GM12873 (cell line): ENCODE measurements around the gene CCDC71.

Experiments
- CTCF ChIP-seq: IDR thresholded peaks from 2 replicates; pipeline ENCODE4 v1.5.1; 2012; ENCODE audit warnings: low read depth, mild to moderate bottlenecking, moderate library complexity, low read length, control low read depth; ENCODE audit not compliant: insufficient read depth; ENCODE audit errors: missing control alignments

CCDC71 gene

GRCh38 chr3:49166752-49167556 lies 823 bp upstream of the CCDC71 start:
- TF ChIP-seq CTCF = no peak

GRCh38 chr3:49164983-49165720 lies 979 bp downstream of the CCDC71 start:
- TF ChIP-seq CTCF = no peak

- no peak for TF ChIP-seq CTCF
Measured at GRCh38 chr3:49163609-49164008, 2.5 kb downstream of the CCDC71 start.

GRCh38 chr3:49162751-49163419 lies 3.2 kb downstream of the CCDC71 start:
- TF ChIP-seq CTCF = no peak

DNA sequence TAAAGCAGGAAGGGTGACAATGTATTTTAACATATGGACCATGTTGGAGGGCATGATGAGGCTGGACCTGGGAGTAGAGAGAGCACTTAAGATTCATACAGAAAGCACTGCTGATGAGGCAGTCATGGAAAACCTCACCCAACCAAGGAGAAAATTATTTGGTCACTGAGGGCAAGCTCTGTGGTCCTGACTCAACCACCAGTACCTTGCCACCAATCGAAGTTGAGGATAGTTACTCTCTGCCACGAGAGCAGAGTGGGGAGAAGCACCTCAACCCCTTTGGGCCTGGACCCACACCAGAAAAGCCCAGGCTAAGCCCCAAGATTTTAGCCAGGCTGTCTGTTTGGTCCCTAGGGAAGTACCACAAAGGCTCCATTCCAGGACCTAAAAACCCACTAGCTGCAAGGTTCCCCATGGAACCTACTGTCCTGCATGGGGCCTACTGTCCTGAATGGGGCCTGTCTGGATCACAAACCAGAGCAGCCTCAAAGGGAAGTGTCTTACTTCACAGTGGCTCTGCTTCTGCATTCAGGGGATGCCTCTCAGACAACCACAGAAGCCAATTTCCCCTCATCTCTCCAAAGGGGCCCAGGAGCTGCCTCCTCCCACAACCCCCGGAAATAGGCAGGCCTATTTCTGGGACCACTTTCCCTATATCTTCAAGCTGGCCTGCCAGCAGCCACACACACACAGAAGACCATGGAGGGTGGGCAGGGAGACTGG lies 4.2 kb downstream of the CCDC71 start:
- TF ChIP-seq CTCF = no peak

- TF ChIP-seq CTCF = no peak
Measured at GRCh38 chr3:49161197-49161596, 4.9 kb downstream of the CCDC71 start.

DNA sequence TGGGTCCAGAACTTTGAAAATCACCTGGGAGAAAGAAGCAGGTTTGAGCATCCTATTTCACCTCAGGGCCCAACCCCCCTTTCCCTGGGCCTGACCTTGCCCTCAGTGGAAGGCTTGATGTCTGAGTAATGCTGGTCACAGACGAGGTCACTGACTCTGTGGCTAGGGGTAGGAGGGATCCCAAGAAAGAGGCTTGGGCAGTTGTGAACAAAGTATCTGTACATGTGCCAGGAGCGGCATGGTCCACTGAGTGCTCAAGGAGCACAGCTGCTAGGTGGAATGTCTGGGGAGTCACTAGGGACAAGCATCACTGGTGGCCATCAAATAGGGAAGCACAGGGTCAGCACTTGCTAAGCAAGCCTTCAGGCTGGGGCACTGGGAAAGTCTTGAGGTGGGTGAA lies 7.3 kb downstream of the CCDC71 start:
- TF ChIP-seq CTCF = no peak
